ENCODE data around the gene TYMS. TPM values are rescaled to one million over a fixed set of nuclear protein-coding genes. Genes with fewer than 3 reads are reported as not detected.

TYMS gene
- polyA plus RNA-seq, 1 donor from 2014 or later, result 3.3 TPM

DNA sequence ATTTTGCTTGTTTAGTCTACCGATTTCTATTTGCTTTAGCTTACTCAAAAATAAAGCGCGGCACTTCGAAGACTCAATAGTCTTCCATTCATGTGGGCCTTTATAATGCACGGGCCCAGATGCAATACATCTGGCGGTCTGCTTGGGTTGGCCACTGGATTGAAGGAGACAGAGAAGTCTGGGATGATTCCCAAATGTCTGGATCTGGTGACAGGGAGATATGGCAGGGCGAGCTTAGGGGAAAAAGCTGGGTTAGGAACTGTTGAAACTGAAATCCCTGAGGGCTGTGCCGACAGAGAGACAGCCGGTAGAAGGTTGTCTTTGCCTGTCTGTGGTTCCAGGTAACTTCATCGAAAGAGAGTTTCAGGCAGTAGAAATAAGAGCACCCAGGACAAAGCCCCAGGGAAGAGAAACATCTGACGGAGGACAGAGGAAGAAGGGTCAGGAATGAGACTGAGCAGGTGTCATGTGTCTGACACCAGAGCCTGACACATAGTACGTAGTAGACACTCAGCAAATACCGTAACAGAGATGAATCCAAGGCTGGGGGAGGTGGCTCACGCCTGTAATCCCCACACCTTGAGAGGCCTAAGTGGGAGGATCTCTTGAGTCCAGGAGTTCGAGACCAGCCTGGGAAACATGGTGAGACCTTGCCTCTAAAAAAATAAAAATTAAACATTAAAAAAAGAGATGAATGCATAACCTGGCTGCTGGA, 47.1 kb upstream of the TYMS start:
- no peak for TF ChIP-seq SMC3 (conservative IDR thresholded peaks at IDR 0.05; ENCODE audit: poor library complexity)
- no peak for TF ChIP-seq EZH2 (IDR thresholded peaks at IDR 0.05; ENCODE audit: borderline replicate concordance, insufficient read depth, low read length, poor library complexity, severe bottlenecking)
- no peak for TF ChIP-seq MXI1 (conservative IDR thresholded peaks at IDR 0.05; ENCODE audit: poor library complexity, severe bottlenecking)
- no peak for TF ChIP-seq RAD21 (conservative IDR thresholded peaks at IDR 0.05)
- no peak for TF ChIP-seq CTCF (IDR thresholded peaks at IDR 0.05; ENCODE audit: poor library complexity, severe bottlenecking)
- TF ChIP-seq POLR2AphosphoS5 (IDR thresholded peaks at IDR 0.05), result no peak
- no peak for TF ChIP-seq TAF1 (IDR thresholded peaks at IDR 0.05; ENCODE audit: low read depth)
- no peak for TF ChIP-seq EP300 (conservative IDR thresholded peaks at IDR 0.05; ENCODE audit: poor library complexity, severe bottlenecking)
- TF ChIP-seq, protein P1, sequence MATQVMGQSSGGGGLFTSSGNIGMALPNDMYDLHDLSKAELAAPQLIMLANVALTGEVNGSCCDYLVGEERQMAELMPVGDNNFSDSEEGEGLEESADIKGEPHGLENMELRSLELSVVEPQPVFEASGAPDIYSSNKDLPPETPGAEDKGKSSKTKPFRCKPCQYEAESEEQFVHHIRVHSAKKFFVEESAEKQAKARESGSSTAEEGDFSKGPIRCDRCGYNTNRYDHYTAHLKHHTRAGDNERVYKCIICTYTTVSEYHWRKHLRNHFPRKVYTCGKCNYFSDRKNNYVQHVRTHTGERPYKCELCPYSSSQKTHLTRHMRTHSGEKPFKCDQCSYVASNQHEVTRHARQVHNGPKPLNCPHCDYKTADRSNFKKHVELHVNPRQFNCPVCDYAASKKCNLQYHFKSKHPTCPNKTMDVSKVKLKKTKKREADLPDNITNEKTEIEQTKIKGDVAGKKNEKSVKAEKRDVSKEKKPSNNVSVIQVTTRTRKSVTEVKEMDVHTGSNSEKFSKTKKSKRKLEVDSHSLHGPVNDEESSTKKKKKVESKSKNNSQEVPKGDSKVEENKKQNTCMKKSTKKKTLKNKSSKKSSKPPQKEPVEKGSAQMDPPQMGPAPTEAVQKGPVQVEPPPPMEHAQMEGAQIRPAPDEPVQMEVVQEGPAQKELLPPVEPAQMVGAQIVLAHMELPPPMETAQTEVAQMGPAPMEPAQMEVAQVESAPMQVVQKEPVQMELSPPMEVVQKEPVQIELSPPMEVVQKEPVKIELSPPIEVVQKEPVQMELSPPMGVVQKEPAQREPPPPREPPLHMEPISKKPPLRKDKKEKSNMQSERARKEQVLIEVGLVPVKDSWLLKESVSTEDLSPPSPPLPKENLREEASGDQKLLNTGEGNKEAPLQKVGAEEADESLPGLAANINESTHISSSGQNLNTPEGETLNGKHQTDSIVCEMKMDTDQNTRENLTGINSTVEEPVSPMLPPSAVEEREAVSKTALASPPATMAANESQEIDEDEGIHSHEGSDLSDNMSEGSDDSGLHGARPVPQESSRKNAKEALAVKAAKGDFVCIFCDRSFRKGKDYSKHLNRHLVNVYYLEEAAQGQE (IDR thresholded peaks at IDR 0.05; ENCODE audit: borderline replicate concordance), result no peak
- H2AFZ ChIP-seq (ENCODE audit: low read depth, low read length), result no peak overlapping the region

DNA sequence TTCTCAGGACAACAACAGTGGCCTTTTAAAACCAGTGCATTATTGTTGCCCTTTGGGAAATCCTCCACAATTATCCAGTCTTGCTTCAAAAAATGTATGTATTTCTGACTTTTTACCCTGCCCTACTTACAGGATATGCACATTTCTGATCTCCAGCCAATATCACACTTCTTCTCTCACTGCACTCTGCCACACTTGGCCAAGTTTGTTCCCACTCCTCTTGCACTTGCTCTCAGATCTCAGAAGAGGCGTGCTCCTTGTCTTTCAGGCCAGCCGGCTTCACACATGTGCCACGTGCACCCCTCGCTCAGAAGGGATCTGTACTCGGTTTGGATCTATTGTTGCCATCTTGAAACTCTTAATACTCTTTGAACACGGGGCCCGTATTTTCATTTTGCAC, 45.3 kb upstream of the TYMS start:
- Histone ChIP-seq H2AFZ (ENCODE audit: low read depth, low read length) (no peak overlapping the region), H3K27me3 (ENCODE audit: insufficient read depth, low read depth, low read length) (no peaks in the 10 kb centered on the region), H3K27ac (ENCODE audit: low read length) (no peak overlapping the region), H4K20me1 (ENCODE audit: insufficient read depth) (no peaks in the 10 kb centered on the region), H3K9ac (ENCODE audit: low read length) (no peak overlapping the region), H3K79me2 (replicated peaks; ENCODE audit: insufficient read depth, low read length) (no peaks in the 10 kb centered on the region), H3K4me3 (ENCODE audit: low read length) (no peak overlapping the region), H3K36me3 (ENCODE audit: insufficient read depth, low read length) (no peaks in the 10 kb centered on the region), H3K9me3 (ENCODE audit: low read length) (no peaks in the 10 kb centered on the region), H3F3A (ENCODE audit: insufficient read depth, low read length, poor library complexity, severe bottlenecking) (no peaks in the 10 kb centered on the region), H3K9me2 (ENCODE audit: insufficient read depth, low read length) (no peaks in the 10 kb centered on the region), H3K4me2 (ENCODE audit: low read length) (no peak overlapping the region)
- TF ChIP-seq EZH2 (IDR thresholded peaks at IDR 0.05; ENCODE audit: borderline replicate concordance, insufficient read depth, low read length, poor library complexity, severe bottlenecking) (no peak), MXI1 (conservative IDR thresholded peaks at IDR 0.05; ENCODE audit: poor library complexity, severe bottlenecking) (no peak), EP300 (conservative IDR thresholded peaks at IDR 0.05; ENCODE audit: poor library complexity, severe bottlenecking) (no peak), TAF1 (IDR thresholded peaks at IDR 0.05; ENCODE audit: low read depth) (no peak), CTCF (IDR thresholded peaks at IDR 0.05; ENCODE audit: poor library complexity, severe bottlenecking) (no peak), POLR2AphosphoS5 (IDR thresholded peaks at IDR 0.05) (no peak), RAD21 (conservative IDR thresholded peaks at IDR 0.05) (no peak), SMC3 (conservative IDR thresholded peaks at IDR 0.05; ENCODE audit: poor library complexity) (no peak)
- TF ChIP-seq, protein P1 (IDR thresholded peaks at IDR 0.05; ENCODE audit: borderline replicate concordance), result no peak

More for the DNA sequence above, 47.1 kb upstream of the TYMS start:
- no peaks in the 10 kb centered on the region for H3F3A ChIP-seq (ENCODE audit: insufficient read depth, low read length, poor library complexity, severe bottlenecking)
- H3K9me3 ChIP-seq (ENCODE audit: low read length), result no peaks in the 10 kb centered on the region
- no peaks in the 10 kb centered on the region for H3K9me2 ChIP-seq (ENCODE audit: insufficient read depth, low read length)
- no peak overlapping the region for H3K4me3 ChIP-seq (ENCODE audit: low read length)
- H3K27me3 ChIP-seq (ENCODE audit: insufficient read depth, low read depth, low read length), result no peaks in the 10 kb centered on the region
- no peak overlapping the region for H3K27ac ChIP-seq (ENCODE audit: low read length)
- no peaks in the 10 kb centered on the region for H4K20me1 ChIP-seq (ENCODE audit: insufficient read depth)
- H3K36me3 ChIP-seq (ENCODE audit: insufficient read depth, low read length), result no peaks in the 10 kb centered on the region
- no peaks in the 10 kb centered on the region for H3K79me2 ChIP-seq (replicated peaks; ENCODE audit: insufficient read depth, low read length)
- no peak overlapping the region for H3K9ac ChIP-seq (ENCODE audit: low read length)
- no peak overlapping the region for H3K4me2 ChIP-seq (ENCODE audit: low read length)
